HepG2 (cell line): Measurements from ENCODE around the gene TOB1. TPM values are rescaled to one million over a fixed set of nuclear protein-coding genes. Genes with fewer than 3 reads are reported as not detected.
A peak's percentile ranks its signal among the peaks of the same experiment; 100 is the strongest.

Experiments used
- CEBPG ChIP-seq: IDR thresholded peaks from 2 replicates; pipeline ENCODE4 v1.6.1; 2016
- MED13 ChIP-seq: sonication (generic); formaldehyde crosslinking; IDR thresholded peaks from 2 replicates; pipeline ENCODE4 v1.5.0; 2020; ENCODE audit warnings: missing genetic modification reagents
- NFYB ChIP-seq: sonication (generic); formaldehyde crosslinking; IDR thresholded peaks from 2 replicates; pipeline ENCODE4 v1.4.0; 2020; ENCODE audit warnings: missing genetic modification reagents
- NRL ChIP-seq: sonication (generic); formaldehyde crosslinking; IDR thresholded peaks from 2 replicates; pipeline ENCODE4 v1.5.0; 2020; ENCODE audit warnings: missing genetic modification reagents, mild to moderate bottlenecking, moderate library complexity, borderline replicate concordance
- PHF20 ChIP-seq: sonication (generic); formaldehyde crosslinking; IDR thresholded peaks from 2 replicates; pipeline ENCODE4 v1.5.0; 2020; ENCODE audit warnings: mild to moderate bottlenecking, missing genetic modification reagents
- RFX1 ChIP-seq: fragments of 450-650 bp; IDR thresholded peaks from 2 replicates; pipeline ENCODE4 v1.6.1; 2017
- SATB2 ChIP-seq: sonication (generic); formaldehyde crosslinking; IDR thresholded peaks from 2 replicates; pipeline ENCODE4 v1.5.0; 2020; ENCODE audit warnings: missing genetic modification reagents
- SMAD1 ChIP-seq: sonication (generic); formaldehyde crosslinking; IDR thresholded peaks from 2 replicates; pipeline ENCODE4 v1.4.0; 2020; ENCODE audit warnings: missing genetic modification reagents, low read depth, mild to moderate bottlenecking, borderline replicate concordance
- ZBTB7A ChIP-seq: sonication (generic); formaldehyde crosslinking; IDR thresholded peaks from 2 replicates; pipeline ENCODE4 v1.8.0; 2022; ENCODE audit warnings: mild to moderate bottlenecking, missing genetic modification reagents
- ZNF317 ChIP-seq: sonication (generic); formaldehyde crosslinking; IDR thresholded peaks from 2 replicates; pipeline ENCODE4 v1.5.0; 2020; ENCODE audit warnings: mild to moderate bottlenecking, missing genetic modification reagents
- ZNF574 ChIP-seq: sonication (generic); formaldehyde crosslinking; IDR thresholded peaks from 2 replicates; pipeline ENCODE4 v1.4.0; 2020; ENCODE audit warnings: missing genetic modification reagents
- ZNF589 ChIP-seq: sonication (generic); formaldehyde crosslinking; conservative IDR thresholded peaks from 2 replicates; pipeline ENCODE4 v1.8.0; 2022; ENCODE audit warnings: mild to moderate bottlenecking, moderate library complexity, missing genetic modification reagents
- ZNF766 ChIP-seq: sonication (generic); formaldehyde crosslinking; IDR thresholded peaks from 2 replicates; pipeline ENCODE4 v1.5.0; 2020; ENCODE audit warnings: missing genetic modification reagents, borderline replicate concordance
- polyA plus RNA-seq, 8 experiments: library from polyadenylated mRNA; depleted of rRNA in 3 of 8; stranded (reverse) in 7 of 8; unstranded in 1 of 8; fragments of >200 nt; fragmentation: Illumina TruSeq in 4 of 8; extraction: Trizol in 4 of 8; gene quantifications; 2 replicates each; pipeline versions ENCODE4 v1.2.1 to v1.2.3, GENCODE V29; 2011 to 2016; ENCODE audit warnings: low read depth in 4 of 8, missing spikeins in 1 of 8, mixed read lengths in 1 of 8; ENCODE audit not compliant: insufficient read depth in 1 of 8
- total RNA-seq, 5 experiments: library from RNA; depleted of rRNA; stranded (reverse); fragments of >200 nt; fragmentation: Illumina TruSeq; extraction: Trizol; gene quantifications; 2 replicates each; pipeline ENCODE4 v1.2.3, GENCODE V29; 2016; ENCODE audit warnings: low read depth in 1 of 5
- TF ChIP-seq, protein P1 (sequence below): sonication (generic); formaldehyde crosslinking; IDR thresholded peaks from 2 replicates; pipeline ENCODE4 v1.9.0; 2021; ENCODE audit warnings: missing genetic modification reagents, borderline replicate concordance
- TF ChIP-seq, protein P2 (sequence below): sonication (generic); formaldehyde crosslinking; IDR thresholded peaks from 2 replicates; pipeline ENCODE4 v1.5.0; 2020; ENCODE audit warnings: missing genetic modification reagents, mild to moderate bottlenecking, borderline replicate concordance
- TF ChIP-seq, protein P3 (sequence below): sonication (generic); formaldehyde crosslinking; IDR thresholded peaks from 2 replicates; pipeline ENCODE4 v1.9.0; 2021; ENCODE audit warnings: mild to moderate bottlenecking, missing genetic modification reagents

The TOB1 gene
- total and polyA plus RNA-seq, 2 of the 13 experiments (the other 11 are each of a cell fraction or from before 2014, with no cell fraction given), result 21.9 to 57.7 TPM

DNA sequence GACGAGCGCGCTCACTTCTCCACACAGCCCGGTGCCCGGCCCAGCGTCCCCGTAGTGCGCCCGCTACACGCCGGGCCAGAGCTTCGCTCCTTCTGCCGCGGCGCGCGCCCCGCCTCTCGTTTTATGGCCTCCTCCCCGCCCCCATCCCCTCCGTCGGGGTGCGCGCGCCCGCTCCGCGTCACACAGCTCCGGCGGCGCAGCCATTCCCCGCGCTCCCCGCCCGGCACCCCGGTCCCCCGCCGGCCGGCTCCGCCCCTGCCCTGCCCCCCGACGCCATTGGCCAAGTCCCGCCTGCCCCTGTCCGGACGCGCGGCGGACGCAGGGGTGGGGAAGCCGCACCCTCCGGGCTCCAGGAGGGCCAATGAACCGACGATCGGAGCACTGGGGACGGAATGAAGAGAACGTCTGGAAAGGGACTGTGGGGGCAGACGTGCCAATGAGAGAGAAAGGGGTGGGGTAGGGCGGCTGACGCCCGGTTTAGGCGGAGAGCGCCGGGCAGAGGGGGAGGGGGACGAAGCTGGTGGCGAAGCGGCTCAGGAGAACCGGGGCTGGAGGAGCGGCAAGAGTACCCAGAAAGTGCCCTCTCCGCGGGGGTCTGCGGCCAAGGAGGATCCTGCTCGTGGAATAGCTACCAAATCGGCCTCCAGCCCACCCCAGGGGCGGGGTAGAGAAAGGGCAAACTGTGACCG, at the start of gene TOB1 (continued):
- TF ChIP-seq NRL (CRISPR knock-in tag), result 0 out of 2 replicates have a peak, but pooled peaks have one; percentile 60
- TF ChIP-seq, protein P1, sequence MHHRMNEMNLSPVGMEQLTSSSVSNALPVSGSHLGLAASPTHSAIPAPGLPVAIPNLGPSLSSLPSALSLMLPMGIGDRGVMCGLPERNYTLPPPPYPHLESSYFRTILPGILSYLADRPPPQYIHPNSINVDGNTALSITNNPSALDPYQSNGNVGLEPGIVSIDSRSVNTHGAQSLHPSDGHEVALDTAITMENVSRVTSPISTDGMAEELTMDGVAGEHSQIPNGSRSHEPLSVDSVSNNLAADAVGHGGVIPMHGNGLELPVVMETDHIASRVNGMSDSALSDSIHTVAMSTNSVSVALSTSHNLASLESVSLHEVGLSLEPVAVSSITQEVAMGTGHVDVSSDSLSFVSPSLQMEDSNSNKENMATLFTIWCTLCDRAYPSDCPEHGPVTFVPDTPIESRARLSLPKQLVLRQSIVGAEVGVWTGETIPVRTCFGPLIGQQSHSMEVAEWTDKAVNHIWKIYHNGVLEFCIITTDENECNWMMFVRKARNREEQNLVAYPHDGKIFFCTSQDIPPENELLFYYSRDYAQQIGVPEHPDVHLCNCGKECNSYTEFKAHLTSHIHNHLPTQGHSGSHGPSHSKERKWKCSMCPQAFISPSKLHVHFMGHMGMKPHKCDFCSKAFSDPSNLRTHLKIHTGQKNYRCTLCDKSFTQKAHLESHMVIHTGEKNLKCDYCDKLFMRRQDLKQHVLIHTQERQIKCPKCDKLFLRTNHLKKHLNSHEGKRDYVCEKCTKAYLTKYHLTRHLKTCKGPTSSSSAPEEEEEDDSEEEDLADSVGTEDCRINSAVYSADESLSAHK, result peak; percentile 84; the same call in 1 of the 2 replicates
- peak; percentile 55; the same call in 1 of the 2 replicates for TF ChIP-seq ZNF317
- no peak; the same call in 1 of the 2 replicates for TF ChIP-seq SMAD1 (CRISPR knock-in tag)
- no peak; the same call in 1 of the 2 replicates for TF ChIP-seq ZNF589 (CRISPR knock-in tag)
- TF ChIP-seq NFYB (CRISPR knock-in tag), result peak; percentile 67
- TF ChIP-seq ZBTB7A (CRISPR knock-in tag), result peak; percentile 76
- TF ChIP-seq, protein P2, sequence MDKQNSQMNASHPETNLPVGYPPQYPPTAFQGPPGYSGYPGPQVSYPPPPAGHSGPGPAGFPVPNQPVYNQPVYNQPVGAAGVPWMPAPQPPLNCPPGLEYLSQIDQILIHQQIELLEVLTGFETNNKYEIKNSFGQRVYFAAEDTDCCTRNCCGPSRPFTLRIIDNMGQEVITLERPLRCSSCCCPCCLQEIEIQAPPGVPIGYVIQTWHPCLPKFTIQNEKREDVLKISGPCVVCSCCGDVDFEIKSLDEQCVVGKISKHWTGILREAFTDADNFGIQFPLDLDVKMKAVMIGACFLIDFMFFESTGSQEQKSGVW (CRISPR knock-in tag), result no peak; the same call in 1 of the 2 replicates
- no peak for TF ChIP-seq RFX1
- TF ChIP-seq MED13 (CRISPR knock-in tag), result peak; percentile 91
- TF ChIP-seq PHF20, result peak; percentile 73
- TF ChIP-seq, protein P3, sequence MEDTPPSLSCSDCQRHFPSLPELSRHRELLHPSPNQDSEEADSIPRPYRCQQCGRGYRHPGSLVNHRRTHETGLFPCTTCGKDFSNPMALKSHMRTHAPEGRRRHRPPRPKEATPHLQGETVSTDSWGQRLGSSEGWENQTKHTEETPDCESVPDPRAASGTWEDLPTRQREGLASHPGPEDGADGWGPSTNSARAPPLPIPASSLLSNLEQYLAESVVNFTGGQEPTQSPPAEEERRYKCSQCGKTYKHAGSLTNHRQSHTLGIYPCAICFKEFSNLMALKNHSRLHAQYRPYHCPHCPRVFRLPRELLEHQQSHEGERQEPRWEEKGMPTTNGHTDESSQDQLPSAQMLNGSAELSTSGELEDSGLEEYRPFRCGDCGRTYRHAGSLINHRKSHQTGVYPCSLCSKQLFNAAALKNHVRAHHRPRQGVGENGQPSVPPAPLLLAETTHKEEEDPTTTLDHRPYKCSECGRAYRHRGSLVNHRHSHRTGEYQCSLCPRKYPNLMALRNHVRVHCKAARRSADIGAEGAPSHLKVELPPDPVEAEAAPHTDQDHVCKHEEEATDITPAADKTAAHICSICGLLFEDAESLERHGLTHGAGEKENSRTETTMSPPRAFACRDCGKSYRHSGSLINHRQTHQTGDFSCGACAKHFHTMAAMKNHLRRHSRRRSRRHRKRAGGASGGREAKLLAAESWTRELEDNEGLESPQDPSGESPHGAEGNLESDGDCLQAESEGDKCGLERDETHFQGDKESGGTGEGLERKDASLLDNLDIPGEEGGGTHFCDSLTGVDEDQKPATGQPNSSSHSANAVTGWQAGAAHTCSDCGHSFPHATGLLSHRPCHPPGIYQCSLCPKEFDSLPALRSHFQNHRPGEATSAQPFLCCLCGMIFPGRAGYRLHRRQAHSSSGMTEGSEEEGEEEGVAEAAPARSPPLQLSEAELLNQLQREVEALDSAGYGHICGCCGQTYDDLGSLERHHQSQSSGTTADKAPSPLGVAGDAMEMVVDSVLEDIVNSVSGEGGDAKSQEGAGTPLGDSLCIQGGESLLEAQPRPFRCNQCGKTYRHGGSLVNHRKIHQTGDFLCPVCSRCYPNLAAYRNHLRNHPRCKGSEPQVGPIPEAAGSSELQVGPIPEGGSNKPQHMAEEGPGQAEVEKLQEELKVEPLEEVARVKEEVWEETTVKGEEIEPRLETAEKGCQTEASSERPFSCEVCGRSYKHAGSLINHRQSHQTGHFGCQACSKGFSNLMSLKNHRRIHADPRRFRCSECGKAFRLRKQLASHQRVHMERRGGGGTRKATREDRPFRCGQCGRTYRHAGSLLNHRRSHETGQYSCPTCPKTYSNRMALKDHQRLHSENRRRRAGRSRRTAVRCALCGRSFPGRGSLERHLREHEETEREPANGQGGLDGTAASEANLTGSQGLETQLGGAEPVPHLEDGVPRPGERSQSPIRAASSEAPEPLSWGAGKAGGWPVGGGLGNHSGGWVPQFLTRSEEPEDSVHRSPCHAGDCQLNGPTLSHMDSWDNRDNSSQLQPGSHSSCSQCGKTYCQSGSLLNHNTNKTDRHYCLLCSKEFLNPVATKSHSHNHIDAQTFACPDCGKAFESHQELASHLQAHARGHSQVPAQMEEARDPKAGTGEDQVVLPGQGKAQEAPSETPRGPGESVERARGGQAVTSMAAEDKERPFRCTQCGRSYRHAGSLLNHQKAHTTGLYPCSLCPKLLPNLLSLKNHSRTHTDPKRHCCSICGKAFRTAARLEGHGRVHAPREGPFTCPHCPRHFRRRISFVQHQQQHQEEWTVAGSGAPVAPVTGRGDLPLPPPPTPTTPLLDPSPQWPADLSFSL (CRISPR knock-in tag), result no peak
- TF ChIP-seq SATB2, result no peak; the same call in none of the 2 replicates
- peak; percentile 67; the same call in 1 of the 2 replicates for TF ChIP-seq ZNF766 (CRISPR knock-in tag)
- peak; percentile 16; the same call in 1 of the 2 replicates for TF ChIP-seq CEBPG (CRISPR knock-in tag)
- peak; percentile 82 for TF ChIP-seq ZNF574
